GM12878 (cell line): ENCODE results near the gene ANO2. TPM values are rescaled to one million over a fixed set of nuclear protein-coding genes. Genes with fewer than 3 reads are reported as not detected.

Experiments
- ATAC-seq: fragments of 200-7000 bp; cut with Tn5 transposase; 3 replicates; pipeline ENCODE4 v1.9.1; 2020; ENCODE audit warnings: mild to moderate bottlenecking, moderate library complexity
- BruUV-seq: library from RNA; stranded (reverse); fragments of 400-500 nt; replicated peaks from 2 replicates; lab custom pipeline; 2021; lab: Mats Ljungman, UMichigan
- CTCF ChIA-PET: fragments of 300-600 bp; sonication (Branson Sonifier 250); formaldehyde crosslinking; extraction: SDS; loops from one replicate; lab custom pipeline; 2021; ENCODE audit warnings: inconsistent platforms; lab: Yijun Ruan, JAX
- POLR2A ChIA-PET: fragments of 350-600 bp; formaldehyde crosslinking; extraction: SDS; loops from one replicate; lab custom pipeline; 2021; ENCODE audit warnings: inconsistent platforms; lab: Charles Lee
- RAD21 ChIA-PET: fragments of 300-600 bp; sonication (Branson Sonifier 250); formaldehyde crosslinking; loops from one replicate; lab custom pipeline; 2023; ENCODE audit warnings: antibody characterized with exemption; ENCODE audit not compliant: unreplicated experiment; lab: Charles Lee
- SMC1A ChIA-PET: fragments of 300-600 bp; sonication (Branson Sonifier 250); formaldehyde crosslinking; loops from one replicate; lab custom pipeline; 2023; ENCODE audit not compliant: unreplicated experiment, uncharacterized antibody; lab: Charles Lee
- DNase-seq: peaks from one replicate; pipeline ENCODE4 v3.0.0-alpha.2; 2011; ENCODE audit warnings: low read depth, low spot score
- FAIRE-seq: peaks from 3 replicates; lab custom pipeline; 2011; peaks lifted over from hg19 to GRCh38; lab: Jason Lieb, UNC
- H2AFZ ChIP-seq: 2 replicates; pipeline ENCODE4 v1.6.0; 2011; ENCODE audit warnings: low read depth, low read length, control low read depth; ENCODE audit not compliant: control insufficient read depth
- H3K27ac ChIP-seq: 2 replicates; pipeline ENCODE4 v1.5.1; 2011; ENCODE audit warnings: control low read depth; ENCODE audit not compliant: control insufficient read depth, insufficient read depth
- H3K27me3 ChIP-seq, 2 experiments: replicated peaks in 1 of 2; 2 replicates each; pipeline versions ENCODE4 v1.6.0 to v1.6.1; 2011; ENCODE audit warnings: low read length in 1 of 2; ENCODE audit not compliant: control insufficient read depth in 2 of 2, insufficient read depth in 2 of 2
- H3K36me3 ChIP-seq, 2 experiments: 2 replicates each; pipeline ENCODE4 v1.5.1; 2011; ENCODE audit warnings: low read length in 1 of 2; ENCODE audit not compliant: control insufficient read depth in 2 of 2, insufficient read depth in 2 of 2
- H3K4me1 ChIP-seq: 2 replicates; pipeline ENCODE4 v1.6.1; 2011; ENCODE audit warnings: mild to moderate bottlenecking, low read length, moderate library complexity, mixed read lengths; ENCODE audit not compliant: control insufficient read depth, insufficient read depth
- H3K4me2 ChIP-seq: 2 replicates; pipeline ENCODE4 v1.6.0; 2011; ENCODE audit warnings: control low read depth; ENCODE audit not compliant: control insufficient read depth, insufficient read depth
- H3K4me3 ChIP-seq: fragments of 200-600 bp; sonication (generic); 2 replicates; pipeline ENCODE4 v1.5.1; 2016
- H3K79me2 ChIP-seq: 2 replicates; pipeline ENCODE4 v1.6.0; 2011; ENCODE audit warnings: low read length; ENCODE audit not compliant: control insufficient read depth, insufficient read depth
- H3K9ac ChIP-seq: 2 replicates; pipeline ENCODE4 v1.8.0; 2011; ENCODE audit warnings: low read length, control low read depth, mixed read lengths; ENCODE audit not compliant: control insufficient read depth, insufficient read depth
- H3K9me3 ChIP-seq: replicated peaks from 3 replicates; pipeline ENCODE4 v1.5.1; 2011; ENCODE audit warnings: mild to moderate bottlenecking, low read length; ENCODE audit not compliant: control insufficient read depth, insufficient read depth
- H4K20me1 ChIP-seq: 2 replicates; pipeline ENCODE4 v1.6.0; 2011; ENCODE audit not compliant: control insufficient read depth, insufficient read depth
- BHLHE40 ChIP-seq, 2 experiments: fragments of 450-650 bp in 1 of 2; IDR thresholded peaks; 2 replicates each; pipeline ENCODE4 v1.6.1; 2011 to 2017; ENCODE audit warnings: low read depth in 2 of 2, borderline replicate concordance in 1 of 2, improper control_type of control experiment in 1 of 2, low read length in 1 of 2, mild to moderate bottlenecking in 1 of 2
- BRCA1 ChIP-seq: IDR thresholded peaks from 2 replicates; pipeline ENCODE4 v1.6.1; 2011; ENCODE audit warnings: low read depth, low read length, improper control_type of control experiment
- CHD1 ChIP-seq: IDR thresholded peaks from 2 replicates; pipeline ENCODE4 v1.6.1; 2012; ENCODE audit warnings: low read depth, low read length, improper control_type of control experiment
- IKZF2 ChIP-seq, 2 experiments: fragments of 450-650 bp; IDR thresholded peaks; 2 replicates each; pipeline ENCODE4 v1.6.1; 2017; ENCODE audit warnings: mild to moderate bottlenecking in 2 of 2, moderate library complexity in 2 of 2
- JUNB ChIP-seq: IDR thresholded peaks from 2 replicates; pipeline ENCODE4 v1.6.1; 2016; ENCODE audit warnings: antibody characterized with exemption, mild to moderate bottlenecking
- JUND ChIP-seq: IDR thresholded peaks from 2 replicates; pipeline ENCODE4 v1.6.1; 2012; ENCODE audit warnings: low read depth, mild to moderate bottlenecking, low read length, improper control_type of control experiment, moderate library complexity
- MTA3 ChIP-seq: IDR thresholded peaks from 2 replicates; pipeline ENCODE4 v1.6.1; 2012; ENCODE audit warnings: low read length, inconsistent platforms, borderline replicate concordance
- PML ChIP-seq: IDR thresholded peaks from 2 replicates; pipeline ENCODE4 v1.6.1; 2012; ENCODE audit warnings: low read length, inconsistent platforms
- STAT1 ChIP-seq: fragments of 450-650 bp; conservative IDR thresholded peaks from 2 replicates; pipeline ENCODE4 v1.6.1; 2014; ENCODE audit warnings: antibody characterized with exemption, mild to moderate bottlenecking
- WGBS: methylation state at CpG from one replicate; pipeline ENCODE4 v1.1.6; 2016; ENCODE audit warnings: low lambda C conversion rate; ENCODE audit not compliant: insufficient replicate concordance, insufficient coverage; ENCODE audit errors: missing lambda C conversion rate; 5-methylcytosine and 5-hydroxymethylcytosine counted together
- in situ Hi-C: fragments of 300-500 bp; cut with MboI; formaldehyde crosslinking; loops from 9 replicates; pipeline ENCODE4 v1.14.3; 2018; ENCODE audit warnings: mixed read lengths
- intact Hi-C: fragments of 100-400 bp; cut with micrococcal nuclease; formaldehyde crosslinking; loops from one replicate; pipeline ENCODE4 v1.14.2; 2022; ENCODE audit not compliant: unreplicated experiment
- polyA plus RNA-seq, 11 experiments: library from polyadenylated mRNA; depleted of rRNA in 4 of 11; unstranded in 6 of 11; stranded (reverse) in 5 of 11; fragments of >200 nt; fragmentation: Nextera tagmentation in 4 of 11; fragmentation: Illumina TruSeq in 1 of 11; extraction: Ambion mirVana in 4 of 11; extraction: Trizol in 1 of 11; gene quantifications; 1 replicate in 1 of 11; 2 replicates in 10 of 11; pipeline versions ENCODE4 v1.2.1 to v1.2.3, GENCODE V29; 2011 to 2016; ENCODE audit warnings: inconsistent platforms in 2 of 11, missing spikeins in 2 of 11, low read depth in 1 of 11
- total RNA-seq, 4 experiments: library from RNA; depleted of rRNA in 3 of 4; stranded (reverse); fragments of >200 nt in 3 of 4; fragmentation: Illumina TruSeq in 1 of 4; extraction: Trizol in 1 of 4; gene quantifications; 2 replicates each; pipeline versions ENCODE4 v1.2.1 to v1.2.3, GENCODE V29; 2013 to 2021

Gene ANO2
- total and polyA plus RNA-seq, 10 of the 15 experiments (the other 5 are each of a cell fraction or from before 2014, with no cell fraction given) = not detected

GRCh38 chr12:5520037-5520436 lies 425.0 kb downstream of the ANO2 start (continued):
- no peak for TF ChIP-seq BRCA1

- CTCF ChIA-PET = no interaction called here
- WGBS = 51% methylated on average over 8 of the region's 8 CpGs
- TF ChIP-seq JUNB (no peak), PML (no peak), CHD1 (no peak), STAT1 (no peak), BHLHE40 (IDR thresholded peaks at IDR 0.05; ENCODE audit: borderline replicate concordance in 1 of 2, low read depth in 2 of 2, low read length in 1 of 2) (no peak), IKZF2 (IDR thresholded peaks at IDR 0.05) (no peak), JUND (no peak), MTA3 (no peak)
- Histone ChIP-seq H3K4me3 (no peak overlapping the region), H4K20me1 (no peaks in the 10 kb centered on the region), H3K9ac (no peak overlapping the region), H2AFZ (no peak overlapping the region), H3K4me2 (no peak overlapping the region), H3K36me3 (no peaks in the 10 kb centered on the region), H3K4me1 (no peaks in the 10 kb centered on the region), H3K79me2 (no peaks in the 10 kb centered on the region), H3K27me3 (peaks cover 0 to 1% of the 10 kb centered on the region in 2 experiments; a peak in 2 of 4 replicates), H3K9me3 (no peaks in the 10 kb centered on the region), H3K27ac (no peak overlapping the region)
- POLR2A ChIA-PET = no interaction called here
- no peak for DNase-seq
- in situ Hi-C loops = no loop called here
- ATAC-seq = no peak
- RAD21 ChIA-PET = no interaction called here
- SMC1A ChIA-PET = no interaction called here
- FAIRE-seq = no peak
- intact Hi-C loops = loop anchor here (10.0 kb wide), 1 partner anchor 314 kb away; no protein-coding TSS in a partner anchor
- BruUV-seq = no TSS peak
Observed at GRCh38 chr12:5518584-5519365, 426.3 kb downstream of the ANO2 start.
